HG02970 (cell line): ENCODE measurements around the gene FRMD5.
"Not testable (repeated sequence)": the region's sequence is repeated elsewhere in the genome, so short reads cannot be mapped to it uniquely, and the experiment has no call there.

ENCODE experiments used
- ATAC-seq: cut with Tn5 transposase; IDR thresholded peaks from one replicate; pipeline ENCODE4 v1.9.1; 2021; ENCODE audit warnings: mild to moderate bottlenecking, moderate library complexity, moderate number of reproducible peaks; ENCODE audit not compliant: unreplicated experiment, low FRiP score

The FRMD5 gene

GRCh38 chr15:43873651-43874050 is 321.4 kb downstream of the FRMD5 start:
- ATAC-seq, result no peak

GRCh38 chr15:43872416-43873020 is 322.6 kb downstream of the FRMD5 start:
- ATAC-seq, result no peak

- no peak for ATAC-seq
Observed at GRCh38 chr15:43871835-43872234, 323.2 kb downstream of the FRMD5 start.

- ATAC-seq, result no peak
Observed at GRCh38 chr15:43868406-43868805, 326.7 kb downstream of the FRMD5 start.

- no peak for ATAC-seq
Observed at GRCh38 chr15:43867096-43867495, 328.0 kb downstream of the FRMD5 start.

GRCh38 chr15:43866636-43867035 is 328.4 kb downstream of the FRMD5 start:
- not testable (repeated sequence) for ATAC-seq

GRCh38 chr15:43859546-43859945 is 335.5 kb downstream of the FRMD5 start:
- ATAC-seq, result no peak

- ATAC-seq, result no peak
Observed at GRCh38 chr15:43854801-43855200, 340.3 kb downstream of the FRMD5 start.

GRCh38 chr15:43852607-43853006 is 342.5 kb downstream of the FRMD5 start:
- ATAC-seq, result no peak

GRCh38 chr15:43851251-43851650 is 343.8 kb downstream of the FRMD5 start:
- ATAC-seq, result no peak

GRCh38 chr15:43845421-43845820 is 349.6 kb downstream of the FRMD5 start:
- ATAC-seq, result no peak

GRCh38 chr15:43832485-43832884 is 362.6 kb downstream of the FRMD5 start:
- not testable (repeated sequence) for ATAC-seq

- ATAC-seq, result not testable (repeated sequence)
Observed at GRCh38 chr15:43831519-43832052, 363.5 kb downstream of the FRMD5 start.

- ATAC-seq, result not testable (repeated sequence)
Observed at GRCh38 chr15:43830691-43831275, 364.3 kb downstream of the FRMD5 start.

- ATAC-seq, result not testable (repeated sequence)
Observed at GRCh38 chr15:43829951-43830540, 365.0 kb downstream of the FRMD5 start.

- no peak for ATAC-seq
Observed at GRCh38 chr15:43828061-43828657, 366.9 kb downstream of the FRMD5 start.

GRCh38 chr15:43826508-43827341 is 368.3 kb downstream of the FRMD5 start, which contains the start of gene WDR76:
Gene WDR76, plus strand, starts transcription at chr15:43827002. Its CDS starts 31 bp downstream, at chr15:43827033.
- ATAC-seq, result peak; percentile 51

- ATAC-seq, result no peak
Observed at GRCh38 chr15:43826029-43826507, 369.0 kb downstream of the FRMD5 start.

- ATAC-seq, result not testable (repeated sequence)
Observed at GRCh38 chr15:43825305-43825704, 369.8 kb downstream of the FRMD5 start.
